MM.1S (cell line): ENCODE measurements around the gene SYNE1.

ENCODE experiments used
- DNase-seq: peaks from one replicate; pipeline ENCODE4 v3.0.0-alpha.2; 2015
- H2AFZ ChIP-seq: fragments of 300-600 bp; sonication (generic); 2 replicates; pipeline ENCODE4 v1.6.0; 2016; ENCODE audit warnings: antibody characterized with exemption, low read length
- H3F3A ChIP-seq: fragments of 300-600 bp; sonication (generic); 2 replicates; pipeline ENCODE4 v1.6.1; 2016; ENCODE audit warnings: mild to moderate bottlenecking, antibody characterized with exemption, low read length, moderate library complexity, mixed read lengths; ENCODE audit not compliant: insufficient read depth
- H3K27ac ChIP-seq: fragments of 300-600 bp; sonication (generic); 2 replicates; pipeline ENCODE4 v1.5.1; 2016; ENCODE audit warnings: mild to moderate bottlenecking, low read length
- H3K27me3 ChIP-seq: fragments of 300-600 bp; sonication (generic); replicated peaks from 2 replicates; pipeline ENCODE4 v1.6.0; 2016; ENCODE audit warnings: low read length; ENCODE audit not compliant: insufficient read depth
- H3K36me3 ChIP-seq: fragments of 300-600 bp; sonication (generic); replicated peaks from 2 replicates; pipeline ENCODE4 v1.6.1; 2016; ENCODE audit warnings: mild to moderate bottlenecking, low read length, mixed read lengths; ENCODE audit not compliant: insufficient read depth
- H3K4me1 ChIP-seq: fragments of 300-600 bp; sonication (generic); 2 replicates; pipeline ENCODE4 v1.6.1; 2016; ENCODE audit warnings: low read length, mixed read lengths
- H3K4me2 ChIP-seq: fragments of 300-600 bp; sonication (generic); 2 replicates; pipeline ENCODE4 v1.6.0; 2016; ENCODE audit warnings: low read depth, low read length
- H3K4me3 ChIP-seq: fragments of 300-600 bp; sonication (generic); 2 replicates; pipeline ENCODE4 v1.5.1; 2016; ENCODE audit warnings: low read length, mixed read lengths
- H3K79me2 ChIP-seq: fragments of 300-600 bp; sonication (generic); 2 replicates; pipeline ENCODE4 v1.6.1; 2016; ENCODE audit warnings: mixed run types, low read length, mixed read lengths
- H3K9ac ChIP-seq: fragments of 300-600 bp; sonication (generic); 2 replicates; pipeline ENCODE4 v1.6.1; 2016; ENCODE audit warnings: low read length, mixed read lengths
- H3K9me2 ChIP-seq: fragments of 300-600 bp; sonication (generic); replicated peaks from 2 replicates; pipeline ENCODE4 v1.6.1; 2016; ENCODE audit warnings: mild to moderate bottlenecking, low read length, mixed read lengths; ENCODE audit not compliant: insufficient read depth
- H3K9me3 ChIP-seq: fragments of 300-600 bp; sonication (generic); replicated peaks from 2 replicates; pipeline ENCODE4 v1.6.1; 2016; ENCODE audit warnings: mild to moderate bottlenecking, low read length, mixed read lengths; ENCODE audit not compliant: insufficient read depth
- H4K20me1 ChIP-seq: fragments of 300-600 bp; sonication (generic); 2 replicates; pipeline ENCODE4 v1.6.1; 2016; ENCODE audit warnings: mild to moderate bottlenecking, low read length, moderate library complexity, mixed read lengths; ENCODE audit not compliant: insufficient read depth
- CTCF ChIP-seq: fragments of 300-600 bp; sonication (generic); IDR thresholded peaks from 2 replicates; pipeline ENCODE4 v1.5.1; 2016; ENCODE audit warnings: antibody characterized with exemption, low read length, mixed read lengths
- EZH2 ChIP-seq: fragments of 300-600 bp; sonication (generic); optimal IDR thresholded peaks from 2 replicates; pipeline ENCODE3; 2017; ENCODE audit warnings: low read depth, mild to moderate bottlenecking, antibody characterized with exemption, low read length, mixed read lengths
- EZH2phosphoT487 ChIP-seq: fragments of 300-600 bp; sonication (generic); IDR thresholded peaks from 2 replicates; pipeline ENCODE4 v1.6.1; 2018; ENCODE audit warnings: antibody characterized with exemption, low read length

Gene SYNE1

GRCh38 chr6:152404086-152404857 lies 232.9 kb downstream of the SYNE1 start:
- Histone ChIP-seq H3K79me2 (no peaks in the 10 kb centered on the region), H3K4me2 (no peak overlapping the region), H3K4me1 (no peaks in the 10 kb centered on the region), H4K20me1 (no peaks in the 10 kb centered on the region), H3K9me2 (no peaks in the 10 kb centered on the region), H3K9me3 (no peaks in the 10 kb centered on the region), H3K27ac (no peak overlapping the region), H3F3A (no peaks in the 10 kb centered on the region), H3K27me3 (no peaks in the 10 kb centered on the region), H3K4me3 (no peak overlapping the region), H3K9ac (no peak overlapping the region), H2AFZ (no peak overlapping the region), H3K36me3 (no peaks in the 10 kb centered on the region)
- TF ChIP-seq CTCF, result no peak
- no peak for TF ChIP-seq EZH2
- no peak for TF ChIP-seq EZH2phosphoT487
- no peak for DNase-seq

- DNase-seq, result no peak
- H3K9ac ChIP-seq, result no peak overlapping the region
- H3K9me3 ChIP-seq, result no peaks in the 10 kb centered on the region
- no peaks in the 10 kb centered on the region for H3K27me3 ChIP-seq
- H3K9me2 ChIP-seq, result no peaks in the 10 kb centered on the region
- no peaks in the 10 kb centered on the region for H3K36me3 ChIP-seq
- no peak for TF ChIP-seq CTCF
- TF ChIP-seq EZH2, result no peak
- no peak for TF ChIP-seq EZH2phosphoT487
- H3K4me2 ChIP-seq, result no peak overlapping the region
- H3K4me3 ChIP-seq, result no peak overlapping the region
- no peak overlapping the region for H2AFZ ChIP-seq
- H3K79me2 ChIP-seq, result no peaks in the 10 kb centered on the region
- no peak overlapping the region for H3K27ac ChIP-seq
- H3F3A ChIP-seq, result no peaks in the 10 kb centered on the region
- no peaks in the 10 kb centered on the region for H3K4me1 ChIP-seq
- no peaks in the 10 kb centered on the region for H4K20me1 ChIP-seq
These were observed 234.4 kb downstream of the SYNE1 start for GRCh38 chr6:152402791-152403190.

GRCh38 chr6:152401978-152402377 lies 235.2 kb downstream of the SYNE1 start:
- Histone ChIP-seq H3K9me2 (no peaks in the 10 kb centered on the region), H3K36me3 (no peaks in the 10 kb centered on the region), H3K27me3 (no peaks in the 10 kb centered on the region), H3K9ac (no peak overlapping the region), H2AFZ (no peak overlapping the region), H4K20me1 (no peaks in the 10 kb centered on the region), H3K4me2 (no peak overlapping the region), H3K79me2 (no peaks in the 10 kb centered on the region), H3K9me3 (no peaks in the 10 kb centered on the region), H3K4me3 (no peak overlapping the region), H3K27ac (no peak overlapping the region), H3F3A (no peaks in the 10 kb centered on the region), H3K4me1 (no peaks in the 10 kb centered on the region)
- no peak for DNase-seq
- TF ChIP-seq EZH2phosphoT487 (no peak), EZH2 (no peak), CTCF (no peak)
